Subcutaneous abdominal adipose tissue (tissue), 5 donors: ENCODE measurements around the gene RPS10.
A peak's percentile ranks its signal among the peaks of the same experiment; 100 is the strongest.

ENCODE experiments used
- H3K27ac ChIP-seq: one replicate; pipeline ENCODE4 v1.7.0; 2013; ENCODE audit warnings: low read depth, mild to moderate bottlenecking, inconsistent platforms, low read length, moderate library complexity
- H3K27me3 ChIP-seq, 5 donors: one replicate each; pipeline ENCODE4 v1.7.0; 2013; ENCODE audit warnings: low read length in 5 of 5, inconsistent platforms in 1 of 5; ENCODE audit not compliant: control insufficient read depth in 5 of 5, insufficient read depth in 4 of 5
- H3K36me3 ChIP-seq, 5 donors: one replicate each; pipeline ENCODE4 v1.7.0; 2013; ENCODE audit warnings: low read length in 5 of 5; ENCODE audit not compliant: control insufficient read depth in 5 of 5, insufficient read depth in 5 of 5
- H3K4me1 ChIP-seq, 5 donors: one replicate each; pipeline ENCODE4 v1.7.0; 2013; ENCODE audit warnings: low read length in 5 of 5, mild to moderate bottlenecking in 3 of 5, moderate library complexity in 1 of 5; ENCODE audit not compliant: control insufficient read depth in 5 of 5, insufficient read depth in 5 of 5
- H3K4me3 ChIP-seq, 5 donors: one replicate each; pipeline ENCODE4 v1.7.0; 2013; ENCODE audit warnings: low read length in 5 of 5, low read depth in 1 of 5
- H3K9ac ChIP-seq, 5 donors: one replicate each; pipeline ENCODE4 v1.7.0; 2013; ENCODE audit warnings: low read length in 5 of 5, mild to moderate bottlenecking in 4 of 5, moderate library complexity in 3 of 5
- H3K9me3 ChIP-seq, 5 donors: one replicate each; pipeline ENCODE4 v1.7.0; 2013; ENCODE audit warnings: low read length in 5 of 5; ENCODE audit not compliant: control insufficient read depth in 5 of 5
- donor health status: healthy.
- donor health status: healthy.
- donor health status: healthy.
- donor health status: healthy.
- donor health status: healthy.

The RPS10 gene

GRCh38 chr6:34396518-34396917, 29.4 kb downstream of the RPS10 start:
- H3K27me3 ChIP-seq, result no peaks in the 10 kb centered on the region

GRCh38 chr6:34393966-34394305, 31.9 kb downstream of the RPS10 start:
- Histone ChIP-seq H3K27me3 (no peaks in the 10 kb centered on the region), H3K9ac (no peak overlapping the region), H3K27ac (no peak overlapping the region), H3K4me1 (peaks cover 0 to 25% (median 24%) of the 10 kb centered on the region in 5 donors), H3K4me3 (no peak overlapping the region), H3K9me3 (peaks cover 0 to 3% (median 0%) of the 10 kb centered on the region in 5 donors), H3K36me3 (no peaks in the 10 kb centered on the region)

More at GRCh38 chr6:34396518-34396917, 29.4 kb downstream of the RPS10 start:
- H3K9ac ChIP-seq, result no peak overlapping the region
- no peak overlapping the region for H3K4me3 ChIP-seq
- peaks cover 0 to 3% (median 0%) of the 10 kb centered on the region in 5 donors for H3K9me3 ChIP-seq
- H3K27ac ChIP-seq, result no peak overlapping the region
- peaks cover 0 to 12% (median 10%) of the 10 kb centered on the region in 5 donors for H3K4me1 ChIP-seq
- H3K36me3 ChIP-seq, result no peaks in the 10 kb centered on the region

DNA sequence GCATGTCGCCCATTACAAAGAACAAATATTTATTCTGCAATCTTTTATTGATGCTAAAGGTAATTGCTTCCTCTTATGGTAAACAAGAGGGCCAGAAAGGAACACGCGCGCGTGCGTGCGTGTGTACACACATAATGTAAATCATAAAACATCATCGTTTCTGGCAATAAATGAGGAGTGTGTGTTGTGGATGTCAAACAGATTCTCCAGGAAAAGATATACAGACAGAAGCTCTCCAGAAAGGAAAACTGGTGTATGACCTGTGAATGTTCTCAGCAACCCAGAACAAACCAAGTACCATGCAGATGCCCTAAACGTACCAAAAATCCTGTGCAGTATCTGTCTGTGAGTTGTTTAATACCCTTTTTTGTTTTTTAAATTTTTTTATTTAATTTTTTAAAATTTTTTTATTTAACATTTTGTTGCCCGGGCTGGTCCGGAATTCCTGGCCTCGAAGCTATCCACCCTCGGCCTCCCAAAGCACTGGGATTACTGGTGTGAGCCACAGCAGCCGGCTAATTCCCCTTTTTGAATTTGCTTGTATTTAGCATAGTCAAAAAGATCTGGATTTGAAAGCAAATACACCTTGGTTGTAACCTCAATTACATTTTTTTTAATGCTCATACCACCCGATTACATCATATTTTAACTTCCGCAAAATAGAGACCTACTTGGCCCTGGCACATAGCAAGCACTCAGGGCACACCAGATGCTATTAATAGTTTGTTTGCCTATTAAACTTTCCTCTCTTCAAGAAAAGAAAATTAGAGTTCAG, 32.5 kb downstream of the RPS10 start:
- peaks cover 0 to 3% (median 0%) of the 10 kb centered on the region in 5 donors for H3K9me3 ChIP-seq
- no peaks in the 10 kb centered on the region for H3K27me3 ChIP-seq
- H3K4me1 ChIP-seq, result peaks cover 0 to 30% (median 27%) of the 10 kb centered on the region in 5 donors
- H3K4me3 ChIP-seq, result peak overlapping the region; percentile 72 to 87 (median 80)
- peak overlapping the region in 4 of 5 donors; percentile 22 to 60 (median 30) for H3K9ac ChIP-seq
- no peaks in the 10 kb centered on the region for H3K36me3 ChIP-seq
- H3K27ac ChIP-seq, result peak overlapping the region; percentile 60

DNA sequence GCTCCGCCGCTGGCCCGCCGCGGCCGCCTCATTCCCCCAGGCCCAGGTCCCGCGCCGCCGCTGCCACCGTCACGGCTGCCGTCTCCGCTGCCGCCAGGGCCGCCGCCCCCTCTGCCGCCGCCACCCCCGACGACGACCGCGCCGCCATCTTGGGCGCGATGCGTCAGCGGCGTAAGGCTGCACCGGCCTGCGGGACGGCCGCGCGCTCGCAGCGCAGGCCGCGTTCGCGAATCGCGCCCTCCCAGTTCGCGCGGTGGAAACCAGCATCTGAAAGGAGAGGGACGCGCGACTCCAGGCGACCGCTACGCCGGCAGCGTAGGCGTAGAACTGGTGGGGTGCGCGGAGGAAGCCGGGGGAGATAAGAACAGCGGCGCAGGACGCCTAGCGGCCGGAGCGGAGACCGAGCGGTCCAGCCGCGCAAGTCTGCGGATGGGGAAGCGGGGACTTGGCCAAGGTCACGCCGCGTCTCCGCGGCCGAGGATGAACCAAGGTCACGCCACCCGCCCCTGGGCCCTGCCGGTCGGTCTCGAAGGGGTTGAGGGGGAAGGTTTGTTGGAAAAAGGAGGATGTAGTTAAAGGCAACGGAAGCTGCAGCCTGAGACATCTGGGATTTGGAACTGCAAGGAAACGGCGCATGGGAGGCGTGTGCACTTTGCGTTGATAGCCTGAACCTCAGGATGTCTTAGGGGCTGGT, 33.2 kb downstream of the RPS10 start, which contains the start of gene NUDT3:
Gene NUDT3, minus strand, starts transcription at position 173 of the 694 bp plus-strand sequence. CDS start 307 bp downstream, outside the sequence.
- Histone ChIP-seq H3K4me1 (peaks cover 0 to 36% (median 34%) of the 10 kb centered on the region in 5 donors), H3K4me3 (peak within 1 kb of the TSS; percentile 72 to 87 (median 80)), H3K27ac (peak within 1 kb of the TSS; percentile 91), H3K27me3 (no peaks in the 10 kb centered on the region), H3K9ac (peak within 1 kb of the TSS in 4 of 5 donors; percentile 70 to 86 (median 82)), H3K36me3 (no peaks in the 10 kb centered on the region), H3K9me3 (peaks cover 0 to 3% (median 0%) of the 10 kb centered on the region in 5 donors)

- Histone ChIP-seq H3K4me3 (peak overlapping the region; percentile 49 to 87 (median 80)), H3K36me3 (no peaks in the 10 kb centered on the region), H3K27me3 (no peaks in the 10 kb centered on the region), H3K27ac (peak overlapping the region; percentile 91), H3K4me1 (peaks cover 0 to 36% (median 34%) of the 10 kb centered on the region in 5 donors), H3K9me3 (peaks cover 0 to 3% (median 0%) of the 10 kb centered on the region in 5 donors), H3K9ac (peak overlapping the region in 4 of 5 donors; percentile 70 to 86 (median 82))
These were observed 33.9 kb downstream of the RPS10 start for GRCh38 chr6:34391786-34392496.

- Histone ChIP-seq H3K4me3 (peak overlapping the region; percentile 49 to 87 (median 80)), H3K36me3 (no peaks in the 10 kb centered on the region), H3K27me3 (no peaks in the 10 kb centered on the region), H3K4me1 (peaks cover 0 to 38% (median 34%) of the 10 kb centered on the region in 5 donors), H3K9me3 (peaks cover 0 to under 1% (median 0%) of the 10 kb centered on the region in 5 donors), H3K27ac (peak overlapping the region; percentile 91), H3K9ac (peak overlapping the region; percentile 59 to 86 (median 82))
These were observed 34.4 kb downstream of the RPS10 start for GRCh38 chr6:34391473-34391785.

- Histone ChIP-seq H3K9me3 (no peaks in the 10 kb centered on the region), H3K27ac (peak overlapping the region; percentile 91), H3K27me3 (no peaks in the 10 kb centered on the region), H3K4me3 (peak overlapping the region; percentile 49 to 87 (median 80)), H3K4me1 (peaks cover 0 to 38% (median 34%) of the 10 kb centered on the region in 5 donors), H3K9ac (peak overlapping the region; percentile 59 to 86 (median 82)), H3K36me3 (no peaks in the 10 kb centered on the region)
These were observed 35.1 kb downstream of the RPS10 start for GRCh38 chr6:34390531-34391472.

DNA sequence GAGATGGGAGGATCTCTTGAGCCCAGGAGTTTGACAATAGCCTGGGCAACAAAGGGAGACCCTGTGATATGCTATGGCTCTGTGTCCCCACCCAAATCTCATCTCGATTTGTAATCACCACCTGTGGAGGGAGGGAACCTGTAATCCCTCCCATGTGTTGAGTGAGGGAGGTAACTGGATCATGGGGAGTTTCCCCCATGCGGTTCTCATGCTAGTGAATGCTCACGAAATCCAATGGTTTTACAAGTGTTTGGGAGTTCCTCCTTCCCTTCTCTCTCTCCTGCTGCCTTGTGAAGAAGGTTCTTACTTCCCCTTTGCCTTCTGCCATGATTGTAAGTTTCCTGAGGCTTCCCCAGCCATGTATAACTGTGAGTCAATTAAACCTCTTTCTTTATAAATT, 36.8 kb downstream of the RPS10 start:
- no peaks in the 10 kb centered on the region for H3K36me3 ChIP-seq
- no peak overlapping the region for H3K27ac ChIP-seq
- no peaks in the 10 kb centered on the region for H3K9me3 ChIP-seq
- H3K9ac ChIP-seq, result no peak overlapping the region
- no peak overlapping the region for H3K4me3 ChIP-seq
- H3K27me3 ChIP-seq, result no peaks in the 10 kb centered on the region
- H3K4me1 ChIP-seq, result peaks cover 5 to 47% (median 38%) of the 10 kb centered on the region in 5 donors

GRCh38 chr6:34388421-34388820, 37.4 kb downstream of the RPS10 start:
- Histone ChIP-seq H3K9me3 (no peaks in the 10 kb centered on the region), H3K27ac (no peak overlapping the region), H3K27me3 (no peaks in the 10 kb centered on the region), H3K9ac (no peak overlapping the region), H3K4me3 (no peak overlapping the region), H3K36me3 (no peaks in the 10 kb centered on the region), H3K4me1 (peaks cover 6 to 51% (median 43%) of the 10 kb centered on the region in 5 donors)
